HepG2 (cell line): ENCODE measurements around the gene SLAMF6. TPM values are rescaled to one million over a fixed set of nuclear protein-coding genes. Genes with fewer than 3 reads are reported as not detected.
A peak's percentile ranks its signal among the peaks of the same experiment; 100 is the strongest.

ENCODE experiments used
- HNF1A ChIP-seq, 2 experiments: sonication (generic) in 1 of 2; formaldehyde crosslinking in 1 of 2; IDR thresholded peaks; 2 replicates each; pipeline versions ENCODE4 v1.4.0 to v1.6.1; 2016 to 2020; ENCODE audit warnings: borderline replicate concordance in 1 of 2, low read depth in 1 of 2, mild to moderate bottlenecking in 1 of 2, missing genetic modification reagents in 1 of 2
- NCOA1 ChIP-seq: sonication (generic); formaldehyde crosslinking; IDR thresholded peaks from 2 replicates; pipeline ENCODE4 v1.9.0; 2021; ENCODE audit warnings: missing genetic modification reagents
- SIN3B ChIP-seq: fragments of 150-350 bp; IDR thresholded peaks from 2 replicates; pipeline ENCODE4 v1.6.1; 2014; ENCODE audit warnings: low read length
- TIGD3 ChIP-seq: sonication (generic); formaldehyde crosslinking; IDR thresholded peaks from 2 replicates; pipeline ENCODE4 v1.5.1; 2020; ENCODE audit warnings: mild to moderate bottlenecking, missing genetic modification reagents, borderline replicate concordance
- ZBTB33 ChIP-seq: sonication (generic); formaldehyde crosslinking; IDR thresholded peaks from 2 replicates; pipeline ENCODE4 v1.4.0; 2020; ENCODE audit warnings: missing genetic modification reagents
- ZBTB44 ChIP-seq: sonication (generic); formaldehyde crosslinking; IDR thresholded peaks from 2 replicates; pipeline ENCODE4 v1.4.0; 2020; ENCODE audit warnings: missing genetic modification reagents
- ZEB1 ChIP-seq: IDR thresholded peaks from 2 replicates; pipeline ENCODE4 v1.6.1; 2012; ENCODE audit warnings: mild to moderate bottlenecking, low read depth, inconsistent platforms; ENCODE audit not compliant: insufficient replicate concordance
- ZNF530 ChIP-seq: sonication (generic); formaldehyde crosslinking; IDR thresholded peaks from 2 replicates; pipeline ENCODE4 v1.5.0; 2020; ENCODE audit warnings: low read depth, mild to moderate bottlenecking, missing genetic modification reagents
- ZNF558 ChIP-seq: sonication (generic); formaldehyde crosslinking; IDR thresholded peaks from 2 replicates; pipeline ENCODE4 v1.9.0; 2022; ENCODE audit warnings: mild to moderate bottlenecking, missing genetic modification reagents, borderline replicate concordance
- ZNF609 ChIP-seq: sonication (generic); formaldehyde crosslinking; IDR thresholded peaks from 2 replicates; pipeline ENCODE4 v1.4.0; 2020; ENCODE audit warnings: mild to moderate bottlenecking, missing genetic modification reagents, borderline replicate concordance
- ZNF709 ChIP-seq: sonication (generic); formaldehyde crosslinking; IDR thresholded peaks from 2 replicates; pipeline ENCODE4 v1.5.0; 2020; ENCODE audit warnings: mild to moderate bottlenecking, missing genetic modification reagents
- polyA plus RNA-seq, 8 experiments: library from polyadenylated mRNA; depleted of rRNA in 3 of 8; stranded (reverse) in 7 of 8; unstranded in 1 of 8; fragments of >200 nt; fragmentation: Illumina TruSeq in 4 of 8; extraction: Trizol in 4 of 8; gene quantifications; 2 replicates each; pipeline versions ENCODE4 v1.2.1 to v1.2.3, GENCODE V29; 2011 to 2016; ENCODE audit warnings: low read depth in 4 of 8, missing spikeins in 1 of 8, mixed read lengths in 1 of 8; ENCODE audit not compliant: insufficient read depth in 1 of 8
- total RNA-seq, 5 experiments: library from RNA; depleted of rRNA; stranded (reverse); fragments of >200 nt; fragmentation: Illumina TruSeq; extraction: Trizol; gene quantifications; 2 replicates each; pipeline ENCODE4 v1.2.3, GENCODE V29; 2016; ENCODE audit warnings: low read depth in 1 of 5

SLAMF6 gene
- total and polyA plus RNA-seq, 2 of the 13 experiments (the other 11 are each of a cell fraction or from before 2014, with no cell fraction given) = not detected

- TF ChIP-seq ZNF609 = 0 out of 2 replicates have a peak, but pooled peaks have one; percentile 22
- no peak for TF ChIP-seq ZNF709
- no peak for TF ChIP-seq ZEB1
- TF ChIP-seq TIGD3 = no peak
- no peak for TF ChIP-seq ZBTB33
- no peak for TF ChIP-seq NCOA1 (CRISPR knock-in tag)
- TF ChIP-seq HNF1A (IDR thresholded peaks at IDR 0.05; ENCODE audit: low read depth) = no peak
- no peak for TF ChIP-seq HNF1A (CRISPR knock-in tag; IDR thresholded peaks at IDR 0.05; ENCODE audit: borderline replicate concordance)
- no peak for TF ChIP-seq SIN3B
- TF ChIP-seq ZNF558 (CRISPR knock-in tag) = no peak
- TF ChIP-seq ZBTB44 = no peak
- TF ChIP-seq ZNF530 (CRISPR knock-in tag) = no peak
These were observed 16.1 kb upstream of the SLAMF6 start (continued) for GRCh38 chr1:160538985-160539651.
